Hematopoietic multipotent progenitor cell treated with erythropoietin and hydrocortisone succinate and interleukin-3 and kit ligand, for 17 days (in vitro differentiated cells): ENCODE results near the gene RBFOX2.
A peak's percentile ranks its signal among the peaks of the same experiment; 100 is the strongest.
"Not testable (repeated sequence)": the region's sequence is repeated elsewhere in the genome, so short reads cannot be mapped to it uniquely, and the experiment has no call there.

ENCODE experiments used
- DNase-seq: peaks from one replicate; pipeline ENCODE4 v3.0.0-alpha.2; 2015; ENCODE audit warnings: low spot score

Gene RBFOX2

DNA sequence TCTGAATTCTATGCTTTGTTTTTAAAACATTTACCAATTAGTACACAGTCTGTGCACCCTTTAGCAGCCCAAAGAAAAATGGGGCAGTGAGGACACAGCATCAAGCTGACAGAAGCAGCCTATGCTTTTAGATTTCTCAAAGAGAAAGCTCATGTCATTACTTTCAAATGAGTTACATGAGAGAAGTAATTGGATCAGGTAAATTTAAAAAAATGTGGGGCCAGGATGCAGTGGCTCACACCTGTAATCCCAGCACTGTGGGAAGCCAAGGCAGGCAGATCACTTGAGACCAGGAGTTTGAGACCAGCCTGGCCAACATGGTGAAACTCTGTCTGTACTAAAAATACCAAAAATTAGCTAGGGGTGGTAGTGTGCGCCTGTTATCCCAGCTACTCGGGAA is 253.3 kb downstream of the RBFOX2 start:
- no peak for DNase-seq

DNA sequence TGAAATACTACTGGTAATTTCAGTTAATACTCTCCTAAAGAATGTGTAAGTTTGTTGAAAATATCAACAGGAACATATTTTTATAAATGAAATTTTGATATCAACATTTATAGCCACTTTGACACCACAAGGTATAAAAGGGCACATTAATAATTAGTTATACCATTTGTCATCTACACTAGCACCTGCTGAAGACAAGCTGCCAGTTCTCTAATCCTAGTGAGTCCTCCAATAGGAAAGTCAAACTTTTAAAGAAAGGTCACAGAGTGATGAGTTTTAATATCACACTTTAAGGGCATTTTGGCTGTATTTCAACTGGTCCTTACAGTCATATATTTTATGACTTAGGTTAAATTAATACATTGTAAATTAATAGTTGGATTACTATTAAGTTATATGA is 258.6 kb downstream of the RBFOX2 start:
- no peak for DNase-seq

DNA sequence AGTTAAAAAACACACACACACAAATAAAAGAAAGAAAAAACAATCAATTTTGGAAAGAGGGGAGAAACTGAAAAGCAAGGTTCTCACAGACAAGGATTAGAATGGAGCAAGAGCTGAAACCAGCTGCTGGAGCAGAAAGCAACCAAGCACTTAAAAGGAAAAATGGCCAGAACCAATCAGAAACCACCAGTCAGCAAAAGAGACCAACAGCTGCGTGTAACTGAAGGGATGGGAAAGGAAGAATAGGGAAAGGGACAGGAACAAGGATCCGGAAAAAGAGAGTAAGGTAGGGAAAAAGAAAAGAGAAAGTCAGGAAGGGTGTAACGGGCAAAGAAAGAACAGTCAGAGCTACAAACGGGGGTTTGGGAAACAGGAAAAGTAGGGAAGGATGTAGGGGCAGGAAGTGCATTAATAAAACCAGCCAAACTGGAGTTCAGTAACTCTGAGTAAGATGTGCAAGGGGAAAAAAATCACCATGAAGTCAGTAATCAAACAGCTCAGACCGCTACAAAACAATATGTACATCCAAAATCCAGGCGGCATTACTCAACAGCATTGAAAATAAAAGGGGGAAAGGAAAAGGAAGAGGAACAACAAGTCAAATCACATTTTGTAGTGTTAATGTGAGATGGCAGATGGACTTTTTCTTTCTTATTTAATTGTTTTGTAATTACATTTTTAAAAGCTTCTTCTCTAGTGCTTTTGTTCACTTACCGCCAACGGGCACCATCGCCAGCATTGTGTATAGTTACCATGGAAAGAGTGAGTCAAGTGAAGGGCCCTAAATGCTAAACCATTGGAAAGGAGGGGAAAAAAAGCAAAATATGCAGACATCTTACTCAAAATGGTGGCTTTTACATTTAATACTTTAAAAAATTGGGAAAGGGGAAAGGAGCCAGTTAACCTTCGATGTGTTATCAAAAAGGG is 261.7 kb downstream of the RBFOX2 start:
- DNase-seq: no peak

DNA sequence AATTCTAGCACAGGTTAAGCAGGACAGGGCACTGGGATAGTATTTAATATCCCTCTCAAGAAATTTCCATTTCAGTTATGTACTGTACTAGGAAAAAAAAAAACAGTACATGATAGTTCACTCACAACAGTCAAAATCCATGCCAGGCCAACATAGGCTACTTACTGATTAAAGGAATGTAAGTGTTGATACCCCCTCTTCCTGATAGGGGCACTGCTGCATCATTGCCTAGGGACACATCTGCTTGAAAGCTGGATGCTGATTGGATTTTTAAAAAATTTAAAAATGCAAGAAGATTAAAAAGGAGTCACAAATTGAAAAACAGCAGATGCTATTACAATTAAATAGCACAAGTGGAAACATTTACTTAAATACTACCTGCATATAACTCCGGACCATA is 267.6 kb downstream of the RBFOX2 start:
- no peak for DNase-seq

DNA sequence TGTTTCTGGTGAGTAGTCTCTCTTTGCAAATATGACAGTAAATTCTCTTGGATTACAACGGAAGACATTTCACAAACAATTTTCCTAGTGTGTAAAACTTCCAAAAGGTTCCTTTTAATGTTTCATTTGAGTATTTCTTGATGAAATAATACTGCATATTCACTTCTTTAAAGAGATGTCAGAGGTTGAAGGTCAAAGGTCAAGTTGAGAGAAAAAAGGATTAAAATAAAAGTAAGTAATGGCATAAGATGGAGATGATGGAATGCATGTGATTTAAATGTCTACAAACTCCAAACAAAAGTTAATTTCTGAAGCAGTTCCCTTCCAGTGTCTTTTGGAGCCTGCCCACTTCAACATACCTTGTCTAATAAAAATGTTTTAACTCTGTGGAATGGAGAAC is 270.2 kb downstream of the RBFOX2 start:
- no peak for DNase-seq

DNA sequence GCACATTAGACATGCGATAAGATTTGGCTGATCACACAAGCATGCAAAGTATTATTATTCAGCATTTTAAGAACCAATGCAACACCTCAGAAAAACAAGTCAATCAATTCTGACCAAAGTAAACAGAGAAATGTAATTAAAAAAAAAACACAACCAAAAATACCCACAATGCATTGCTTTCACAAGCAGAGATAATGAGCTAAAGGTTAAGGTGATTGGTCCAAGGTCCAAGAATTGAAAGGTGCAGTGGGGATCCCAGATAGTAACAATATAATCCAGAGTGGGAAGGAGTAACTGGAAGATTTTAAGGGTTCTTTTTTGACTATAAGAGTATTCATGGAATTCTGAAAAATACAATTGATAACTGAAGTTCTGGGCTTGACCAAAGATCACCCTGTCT is 271.9 kb downstream of the RBFOX2 start:
- no peak for DNase-seq

DNA sequence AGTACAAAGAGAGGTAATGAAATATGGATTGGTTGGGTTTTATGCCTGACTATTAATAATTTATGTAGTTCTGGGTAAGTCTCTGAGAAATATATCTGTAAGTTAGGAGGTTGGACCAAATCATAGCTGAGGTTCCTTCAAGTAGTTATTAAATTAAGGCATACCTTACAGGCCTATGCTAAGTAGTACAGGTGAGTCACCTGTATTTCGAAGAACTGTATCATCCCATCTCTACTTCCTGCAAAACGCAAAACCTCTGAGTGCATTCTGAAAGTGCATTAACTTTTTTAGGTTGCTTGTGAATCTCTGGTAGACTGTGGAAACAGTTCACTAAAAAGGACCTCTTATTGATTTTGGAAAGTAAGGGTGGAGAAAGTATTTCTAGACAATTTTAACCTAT is 273.9 kb downstream of the RBFOX2 start:
- DNase-seq: no peak

DNA sequence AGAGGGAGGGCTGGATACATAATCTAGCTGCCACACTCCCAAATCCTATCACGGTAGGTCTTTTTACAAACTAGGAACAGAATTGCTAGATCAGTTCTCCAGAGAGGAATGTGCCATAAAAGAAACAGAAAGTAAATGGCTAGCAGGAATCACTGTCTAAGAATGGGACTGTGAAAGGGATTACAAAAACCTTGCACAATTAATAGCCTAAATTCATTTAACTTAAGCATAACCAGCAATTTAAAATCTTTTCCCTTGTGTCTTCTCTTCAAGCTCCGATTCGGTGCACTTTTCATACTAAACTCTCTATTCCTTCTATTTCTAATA is 275.8 kb downstream of the RBFOX2 start:
- DNase-seq: no peak

DNA sequence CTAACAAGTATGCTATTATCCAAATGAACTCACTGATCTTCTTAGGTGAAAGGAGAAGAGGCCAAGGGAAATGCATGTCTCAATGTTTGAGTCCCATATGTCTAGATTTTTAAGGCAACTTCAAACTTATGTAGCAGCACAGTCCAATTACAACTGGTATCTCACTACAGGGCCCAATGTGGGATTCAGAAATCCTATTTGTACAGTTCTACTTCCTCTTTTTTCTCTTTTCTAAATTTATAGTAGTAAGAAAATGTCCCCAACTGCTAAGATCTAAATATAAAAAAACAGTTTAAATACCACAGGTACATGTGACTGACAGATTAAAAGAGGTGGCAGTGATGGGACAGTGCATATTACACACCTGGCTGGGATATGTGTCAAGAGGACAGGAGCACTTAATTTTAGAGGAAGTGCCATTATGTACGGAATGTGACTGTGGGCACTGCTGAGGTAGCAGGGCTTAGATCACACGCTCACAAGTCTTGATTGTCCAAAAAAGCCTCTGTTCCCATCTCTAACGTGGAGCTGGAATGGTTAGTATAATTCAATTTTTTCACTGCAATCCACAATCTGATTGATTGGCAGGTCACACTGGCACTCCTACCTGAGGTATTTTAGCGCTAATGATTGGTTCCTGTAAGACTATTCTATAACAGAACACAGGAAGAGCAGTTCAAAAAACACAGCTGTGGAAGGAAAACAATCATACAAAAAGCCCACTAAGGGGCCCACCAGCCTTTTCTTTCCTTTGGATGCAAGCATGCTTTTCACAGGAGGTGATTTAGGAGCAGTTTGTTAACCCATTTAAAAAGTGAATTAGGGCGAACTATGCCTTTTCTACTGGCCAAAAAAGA is 276.4 kb downstream of the RBFOX2 start:
- no peak for DNase-seq

DNA sequence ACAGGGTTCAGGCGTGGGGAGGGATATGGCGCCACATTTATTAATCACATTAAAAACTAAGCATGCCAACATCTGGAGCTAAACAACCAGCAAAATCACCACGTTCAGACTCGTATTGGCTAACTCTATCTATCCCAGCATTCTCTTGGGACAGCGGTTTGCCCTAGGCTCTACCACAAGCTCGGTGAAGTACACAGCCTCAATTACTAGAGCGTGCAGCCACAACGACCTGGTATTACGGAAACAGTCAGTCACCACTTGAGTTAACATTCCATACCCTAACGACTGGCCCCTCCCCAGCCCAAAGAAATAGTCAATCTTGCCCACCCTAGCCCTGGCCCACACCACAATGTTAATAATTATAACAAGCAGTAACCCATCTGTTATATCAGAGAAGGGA is 278.8 kb downstream of the RBFOX2 start:
- no peak for DNase-seq

DNA sequence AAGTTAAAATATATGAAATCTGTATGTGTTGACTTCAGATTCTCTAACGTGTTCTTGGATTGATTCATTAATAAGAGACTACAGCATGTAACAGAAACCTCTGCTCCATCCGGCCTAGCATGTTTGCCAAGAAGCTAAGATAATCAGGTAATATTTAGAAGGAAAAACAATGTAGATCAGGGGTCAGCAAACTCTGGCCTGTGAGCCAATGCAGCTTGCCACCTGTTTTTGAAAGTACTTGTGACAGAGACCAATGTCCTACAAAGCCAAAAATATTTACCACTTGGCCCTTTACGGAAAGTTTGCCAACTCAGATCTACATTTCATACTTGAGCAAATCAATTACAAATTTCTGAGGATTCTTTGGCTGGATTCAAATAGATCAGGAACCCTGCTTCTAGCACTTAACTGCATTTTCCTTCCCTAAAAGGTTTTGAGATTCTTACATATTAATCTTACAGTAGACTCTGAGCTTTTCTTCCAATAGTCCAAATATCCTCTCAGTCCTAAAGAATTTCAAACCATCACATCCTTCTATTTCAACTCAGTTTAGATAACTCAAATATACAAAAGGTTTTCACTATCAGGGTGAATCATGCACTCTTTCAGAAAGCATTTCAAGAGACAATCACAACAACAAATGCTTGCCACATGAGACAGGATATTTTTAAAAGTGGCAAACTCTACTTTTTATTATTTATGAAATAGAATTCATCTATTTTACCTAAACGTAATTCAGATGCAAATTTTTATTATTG is 281.5 kb downstream of the RBFOX2 start:
- DNase-seq: no peak

DNA sequence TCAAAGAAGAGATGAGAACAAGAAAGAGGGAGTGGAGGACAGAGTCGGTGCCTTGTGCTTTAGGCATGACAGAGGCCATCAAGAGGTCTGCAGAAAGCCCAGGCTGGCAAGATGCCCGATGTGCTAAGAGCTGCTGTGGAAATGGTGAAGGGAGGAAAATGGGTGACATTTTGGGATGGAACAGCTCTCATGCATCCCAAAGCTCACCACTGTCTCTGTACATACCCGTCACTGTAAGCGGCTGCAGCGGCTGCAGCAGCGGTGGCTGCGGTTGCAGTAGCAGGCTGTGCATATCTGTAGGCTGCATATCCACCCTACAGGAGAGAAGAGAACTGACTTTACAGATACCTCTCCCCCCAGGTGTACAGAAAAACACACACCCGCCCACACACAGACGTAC is 282.4 kb downstream of the RBFOX2 start:
- DNase-seq: no peak

DNA sequence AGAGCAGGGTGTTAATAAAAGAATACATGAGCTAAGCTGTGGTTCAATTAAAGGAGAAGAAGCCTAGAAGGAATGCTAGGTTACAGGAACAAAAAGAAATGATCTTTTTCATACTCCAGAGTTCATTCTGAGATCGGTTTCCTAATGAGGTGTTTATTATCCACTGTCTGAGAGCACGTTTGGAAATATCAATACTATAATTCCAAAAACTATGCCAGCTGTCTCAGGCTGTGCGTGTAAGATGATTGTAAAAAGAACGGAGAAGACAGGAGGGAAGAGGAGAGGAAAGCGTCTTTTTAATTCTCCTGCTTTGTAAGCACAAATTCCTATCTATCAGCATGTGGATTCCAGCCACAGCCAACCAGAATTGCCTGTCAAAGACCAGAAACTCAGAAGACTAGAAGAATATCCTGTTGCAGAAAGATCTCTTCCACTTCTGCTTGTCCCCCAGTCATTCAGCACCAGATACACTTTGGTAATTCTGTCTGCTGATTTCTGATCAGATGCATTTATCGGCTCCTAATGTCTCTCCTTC is 285.2 kb downstream of the RBFOX2 start:
- DNase-seq: no peak

DNA sequence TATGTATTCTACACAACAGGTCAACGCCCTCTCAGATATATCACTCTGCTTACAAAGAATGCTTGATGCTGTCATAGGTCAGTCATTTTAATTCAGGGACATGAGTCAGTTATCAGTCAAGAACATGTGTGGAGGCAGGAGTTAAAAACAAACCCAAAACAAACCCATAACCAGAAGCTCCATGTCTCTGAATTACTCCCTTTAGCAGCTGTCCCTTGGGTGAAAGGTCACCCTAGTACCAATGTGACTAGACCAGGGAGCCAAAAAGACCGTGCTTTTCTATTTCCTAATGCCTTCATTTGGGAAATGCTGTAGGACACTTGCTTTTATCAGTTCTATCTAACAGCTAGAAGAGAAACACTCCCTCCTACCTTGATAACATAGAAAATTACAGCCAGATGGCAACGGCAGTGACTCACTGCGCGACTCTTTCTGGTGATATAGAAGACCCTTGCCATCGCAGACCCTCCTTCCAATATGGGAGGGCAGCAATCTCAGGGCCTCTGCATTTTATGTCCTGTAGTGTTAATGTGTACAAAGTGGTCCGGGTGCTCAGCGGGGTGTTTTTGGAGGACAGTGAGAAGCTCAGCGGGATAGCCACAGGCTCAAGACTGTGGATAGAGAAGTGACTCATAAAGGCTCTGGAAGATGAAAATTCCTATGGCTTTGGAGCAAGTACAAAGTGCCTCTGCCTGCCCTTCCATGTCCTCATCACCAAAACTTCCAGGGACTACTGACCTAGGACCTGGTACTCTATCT is 286.1 kb downstream of the RBFOX2 start:
- DNase-seq: peak; percentile 44

DNA sequence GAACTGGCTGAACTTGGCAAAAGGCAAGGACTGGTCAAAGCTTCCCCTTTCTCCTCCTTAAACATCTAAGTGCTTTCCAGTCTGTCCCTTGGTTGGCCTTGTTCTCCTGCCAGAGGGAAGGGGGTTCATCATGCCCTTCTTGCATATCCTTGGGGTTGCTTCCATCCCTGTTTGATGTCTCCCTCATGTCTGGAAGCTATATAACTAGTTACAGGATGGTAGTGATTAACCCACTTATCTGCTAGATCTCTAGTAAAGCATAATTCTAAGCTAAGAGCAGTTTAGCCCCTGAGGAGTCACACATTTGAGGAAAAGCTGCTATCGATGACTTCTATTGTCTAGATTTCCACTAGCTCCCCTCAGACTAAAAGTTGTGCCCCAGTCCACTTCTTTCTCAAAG is 288.0 kb downstream of the RBFOX2 start:
- no peak for DNase-seq

DNA sequence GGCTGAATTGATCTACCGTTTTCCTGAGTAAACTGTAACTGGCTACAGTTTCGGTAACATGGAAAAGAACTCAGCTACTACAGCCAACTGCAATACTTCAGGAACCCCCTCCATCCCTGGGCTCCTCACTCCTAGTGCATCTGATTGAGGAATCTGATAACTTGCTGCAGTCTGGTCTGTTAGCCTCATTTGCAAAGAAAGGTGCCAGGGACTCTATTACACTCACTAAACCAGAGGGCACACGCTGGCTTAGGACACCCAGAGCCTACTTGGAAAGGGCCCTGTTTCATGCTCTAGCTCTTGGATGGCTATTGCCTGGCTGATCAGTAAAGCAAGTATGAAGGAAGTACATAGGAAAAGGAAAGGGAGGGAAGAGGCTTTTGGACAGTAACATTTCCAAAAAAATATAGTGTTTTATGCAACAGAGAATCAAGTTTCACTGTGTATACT is 288.7 kb downstream of the RBFOX2 start:
- no peak for DNase-seq

DNA sequence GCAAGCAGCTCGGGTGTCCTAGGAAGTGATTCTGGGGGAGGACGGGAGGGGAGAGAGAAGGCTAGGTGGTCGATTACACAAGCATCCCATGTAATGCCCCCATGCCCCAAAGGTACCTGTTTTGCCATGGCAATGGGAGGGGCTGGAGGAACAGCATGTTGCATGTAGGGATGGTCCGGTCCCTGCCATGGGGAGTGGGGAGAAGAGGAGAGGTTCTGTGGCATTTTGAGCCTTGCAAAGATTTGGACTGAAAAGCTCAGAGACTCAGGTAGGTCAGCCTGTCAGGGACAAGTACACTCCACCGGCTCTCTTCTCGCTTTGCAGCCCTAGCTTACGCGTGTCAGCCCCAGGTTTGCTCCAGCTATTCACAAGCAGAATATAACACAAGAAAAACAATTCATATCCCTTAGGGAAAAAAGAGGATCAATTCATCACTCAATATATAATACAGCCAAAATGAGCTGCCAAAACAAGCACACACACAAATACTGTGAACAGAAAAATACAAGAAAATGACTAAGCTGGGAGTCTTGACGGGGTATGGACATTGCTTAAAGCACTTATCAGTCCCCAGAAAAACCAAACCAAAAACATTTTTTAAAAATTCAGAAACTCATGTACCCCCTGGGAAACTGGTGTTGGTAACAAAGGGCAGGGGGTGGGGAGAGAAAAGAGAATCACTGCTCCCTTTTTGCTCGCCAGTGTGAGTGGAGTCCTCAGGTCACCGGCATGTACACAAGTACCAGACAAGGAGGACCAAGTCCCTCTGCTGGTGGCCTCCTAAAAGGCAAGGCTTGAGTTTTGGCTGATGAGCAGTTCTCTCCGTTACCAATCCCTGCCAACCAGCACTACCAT is 289.3 kb downstream of the RBFOX2 start:
- DNase-seq: no peak

DNA sequence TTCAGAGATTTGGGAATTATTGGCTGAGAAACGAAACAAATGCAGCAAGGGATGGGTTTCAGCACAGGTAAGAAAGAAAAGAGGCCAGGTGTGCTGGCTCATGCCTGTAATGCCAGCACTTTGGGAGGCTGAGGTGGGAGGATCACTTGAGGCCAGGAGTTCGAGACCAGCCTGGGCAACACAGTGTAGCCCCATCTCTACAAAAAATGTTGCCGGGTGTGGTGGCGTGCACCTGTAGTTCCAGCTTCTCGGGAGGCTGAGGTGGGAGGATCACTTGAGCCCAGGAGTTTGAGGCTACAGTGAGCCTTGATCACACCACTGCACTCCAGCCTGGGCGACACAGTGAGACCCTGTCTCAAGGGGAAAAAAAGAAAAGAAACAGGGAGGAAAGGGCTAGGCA is 290.7 kb downstream of the RBFOX2 start:
- not testable (repeated sequence) for DNase-seq

DNA sequence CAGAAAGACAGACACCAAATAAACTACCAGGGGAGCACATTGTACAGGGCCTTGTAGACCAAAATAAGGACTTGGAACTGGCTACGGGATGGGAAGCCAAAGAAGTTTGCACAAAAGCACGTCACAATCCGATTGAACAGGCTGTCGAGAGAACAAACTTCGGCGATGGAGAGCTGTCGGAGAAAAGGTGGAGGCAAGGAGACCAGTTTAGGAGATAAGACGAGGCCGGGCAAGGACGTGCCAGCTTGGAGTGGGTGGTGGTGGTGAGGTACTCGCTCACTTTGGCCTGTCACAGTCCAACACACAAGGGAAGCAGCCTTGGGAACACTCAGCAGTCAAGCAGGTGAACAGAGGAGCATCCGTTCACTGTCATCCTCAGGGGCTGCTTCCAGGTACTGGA is 291.9 kb downstream of the RBFOX2 start:
- DNase-seq: no peak

DNA sequence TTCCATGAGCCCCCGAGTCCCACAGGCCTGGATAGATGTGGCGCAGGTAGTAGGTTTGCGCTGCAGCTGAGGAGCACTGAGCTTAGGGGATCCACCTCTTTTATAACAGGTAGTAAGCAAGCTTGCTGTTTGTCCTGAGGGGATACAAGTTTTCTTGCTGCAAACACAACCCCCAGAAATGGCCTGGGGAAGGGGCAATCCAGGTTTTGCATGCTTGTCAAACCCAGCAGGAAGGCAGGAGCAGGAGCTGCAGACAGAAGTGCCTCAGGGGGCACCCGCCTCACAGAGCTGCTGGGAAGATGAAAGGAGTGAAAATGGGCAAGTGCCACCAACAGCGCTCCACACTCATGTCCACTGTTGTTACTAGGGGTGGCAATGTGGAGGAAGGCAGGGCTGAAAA is 292.5 kb downstream of the RBFOX2 start:
- no peak for DNase-seq

DNA sequence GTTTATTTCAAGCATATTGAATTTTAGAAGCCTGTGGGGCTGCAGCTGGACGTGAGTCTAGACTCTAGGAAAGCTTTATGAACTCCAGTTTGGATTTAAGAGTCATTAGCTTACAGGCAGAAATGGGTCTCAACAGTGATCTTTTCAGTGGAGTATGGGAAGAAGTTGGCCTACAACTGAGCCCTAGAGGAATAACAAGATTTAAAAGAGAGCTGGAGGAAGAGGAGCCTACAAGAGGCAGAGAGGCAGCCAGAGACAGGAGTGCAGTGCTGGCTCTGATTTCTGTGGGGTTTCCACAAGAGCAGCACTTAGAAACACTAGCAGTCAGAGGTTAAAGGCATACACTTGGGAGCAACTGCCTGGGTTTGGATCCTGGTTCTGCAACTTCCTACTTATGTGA is 293.1 kb downstream of the RBFOX2 start:
- no peak for DNase-seq
